Loucy (cell line): ENCODE results near the gene ADARB2.

Experiments used
- EZH2phosphoT487 ChIP-seq: fragments of 200-600 bp; IDR thresholded peaks from 2 replicates; pipeline ENCODE4 v1.6.1; 2018; ENCODE audit warnings: antibody characterized with exemption, mild to moderate bottlenecking, moderate library complexity, borderline replicate concordance
- TF ChIP-seq, protein P1 (sequence below): fragments of 200-600 bp; sonication (generic); conservative IDR thresholded peaks from 2 replicates; pipeline ENCODE4 v1.5.1; 2014; ENCODE audit warnings: mild to moderate bottlenecking, antibody characterized with exemption, low read length

DNA sequence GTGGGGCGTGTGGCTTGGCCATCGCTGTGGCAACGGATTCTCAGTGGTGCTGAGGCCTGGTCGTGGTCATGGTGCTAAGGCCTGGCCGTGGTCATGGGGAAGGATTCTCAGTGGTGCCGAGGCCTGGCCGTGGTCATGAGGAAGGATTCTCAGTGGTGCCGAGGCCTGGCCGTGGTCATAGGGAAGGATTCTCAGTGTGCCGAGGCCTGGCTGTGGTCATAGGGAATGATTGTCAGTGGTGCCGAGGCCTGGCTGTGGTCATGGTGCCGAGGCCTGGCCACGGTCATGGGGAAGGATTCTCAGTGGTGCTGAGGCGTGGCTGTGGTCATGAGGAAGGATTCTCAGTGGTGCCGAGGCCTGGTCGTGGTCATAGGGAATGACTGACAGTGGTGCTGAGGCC, 327.9 kb downstream of the ADARB2 start:
- TF ChIP-seq, protein P1, sequence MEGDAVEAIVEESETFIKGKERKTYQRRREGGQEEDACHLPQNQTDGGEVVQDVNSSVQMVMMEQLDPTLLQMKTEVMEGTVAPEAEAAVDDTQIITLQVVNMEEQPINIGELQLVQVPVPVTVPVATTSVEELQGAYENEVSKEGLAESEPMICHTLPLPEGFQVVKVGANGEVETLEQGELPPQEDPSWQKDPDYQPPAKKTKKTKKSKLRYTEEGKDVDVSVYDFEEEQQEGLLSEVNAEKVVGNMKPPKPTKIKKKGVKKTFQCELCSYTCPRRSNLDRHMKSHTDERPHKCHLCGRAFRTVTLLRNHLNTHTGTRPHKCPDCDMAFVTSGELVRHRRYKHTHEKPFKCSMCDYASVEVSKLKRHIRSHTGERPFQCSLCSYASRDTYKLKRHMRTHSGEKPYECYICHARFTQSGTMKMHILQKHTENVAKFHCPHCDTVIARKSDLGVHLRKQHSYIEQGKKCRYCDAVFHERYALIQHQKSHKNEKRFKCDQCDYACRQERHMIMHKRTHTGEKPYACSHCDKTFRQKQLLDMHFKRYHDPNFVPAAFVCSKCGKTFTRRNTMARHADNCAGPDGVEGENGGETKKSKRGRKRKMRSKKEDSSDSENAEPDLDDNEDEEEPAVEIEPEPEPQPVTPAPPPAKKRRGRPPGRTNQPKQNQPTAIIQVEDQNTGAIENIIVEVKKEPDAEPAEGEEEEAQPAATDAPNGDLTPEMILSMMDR = no peak
- no peak for TF ChIP-seq EZH2phosphoT487
